ENCODE measurements around the gene MYOM1. TPM values are rescaled to one million over a fixed set of nuclear protein-coding genes. Genes with fewer than 3 reads are reported as not detected.
"Not testable (repeated sequence)": the region's sequence is repeated elsewhere in the genome, so short reads cannot be mapped to it uniquely, and the experiment has no call there.

MYOM1 gene
- total RNA-seq, 2 experiments from 2014 or later = 0.71 to 2.1 TPM

DNA sequence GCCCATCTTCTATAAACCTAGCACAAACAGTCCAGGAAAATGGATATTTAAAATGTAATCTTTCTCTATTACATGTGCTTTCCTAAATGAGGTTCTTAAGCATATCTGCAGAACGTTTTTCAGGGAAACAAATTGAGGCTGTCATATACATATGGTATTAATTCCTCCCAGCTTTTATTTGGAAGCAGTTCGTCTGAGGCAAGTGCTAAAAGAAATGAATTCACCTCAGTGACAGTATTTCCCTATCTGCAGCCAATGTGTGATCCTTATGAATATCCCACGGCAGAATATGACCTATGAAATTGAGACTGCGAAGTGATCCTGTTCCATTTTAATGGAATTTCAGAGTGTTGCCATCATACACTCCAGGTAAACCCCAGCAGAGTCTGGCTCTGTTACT, 7.1 kb downstream of the MYOM1 start:
- DNase-seq = no peak
- no peaks in the 10 kb centered on the region for H3K36me3 Mint-ChIP-seq (ENCODE audit: low read depth)
- H3K27ac Mint-ChIP-seq = no peak overlapping the region
- H3K4me1 Mint-ChIP-seq = peaks cover 12% of the 10 kb centered on the region
- ChIA-PET CTCF (no interaction called here), POLR2A (no interaction called here)
- no peaks in the 10 kb centered on the region for H3K9me3 Mint-ChIP-seq
- no peaks in the 10 kb centered on the region for H3K27me3 Mint-ChIP-seq
- H3K4me3 Mint-ChIP-seq = no peak overlapping the region

DNA sequence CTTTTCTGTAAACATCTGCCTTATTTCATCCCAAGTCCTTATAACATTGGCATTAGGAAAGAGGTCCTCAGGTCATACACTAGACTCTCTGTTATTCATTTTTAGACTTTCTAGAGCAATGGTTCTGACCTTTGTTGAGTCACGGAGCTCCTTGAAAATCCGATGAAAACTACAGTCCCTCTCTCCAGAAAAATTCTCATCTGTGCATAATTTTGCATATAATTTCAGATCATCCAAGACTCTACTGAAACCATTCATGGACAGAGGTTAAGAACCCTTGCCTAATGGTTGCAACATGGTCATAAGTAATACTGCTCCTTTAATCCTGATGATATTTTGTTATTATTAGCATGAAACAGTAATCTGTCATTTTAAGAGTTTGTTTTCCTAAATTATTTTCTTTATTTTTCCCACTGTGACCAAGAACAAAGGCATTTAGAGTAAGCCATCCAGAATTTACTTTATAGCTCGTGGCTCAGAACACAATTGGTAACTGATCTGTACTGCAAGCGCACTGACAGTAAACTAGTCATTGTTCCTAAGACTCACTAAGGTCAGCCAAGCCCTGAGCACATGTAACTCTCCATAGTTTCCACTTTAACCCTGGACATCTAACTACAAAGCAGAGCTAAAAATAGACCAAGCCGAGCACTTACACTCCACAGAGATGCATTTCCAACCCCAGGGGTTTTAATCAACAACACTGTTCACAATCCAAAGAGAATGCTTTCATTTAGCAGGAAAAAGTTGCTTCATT, 8.4 kb downstream of the MYOM1 start:
- Mint-ChIP-seq H3K9me3 (no peaks in the 10 kb centered on the region), H3K36me3 (ENCODE audit: low read depth) (peaks cover under 1% of the 10 kb centered on the region), H3K4me3 (no peak overlapping the region), H3K27me3 (no peaks in the 10 kb centered on the region), H3K4me1 (peaks cover 12% of the 10 kb centered on the region), H3K27ac (no peak overlapping the region)
- DNase-seq = no peak
- POLR2A ChIA-PET = no interaction called here
- CTCF ChIA-PET = interaction anchor here (0.6 to 1.9 kb wide), 3 partner anchors 8 to 554 kb away, joined by 3 to 8 read pairs (median 3); partner anchors contain the start of gene MYOM1

DNA sequence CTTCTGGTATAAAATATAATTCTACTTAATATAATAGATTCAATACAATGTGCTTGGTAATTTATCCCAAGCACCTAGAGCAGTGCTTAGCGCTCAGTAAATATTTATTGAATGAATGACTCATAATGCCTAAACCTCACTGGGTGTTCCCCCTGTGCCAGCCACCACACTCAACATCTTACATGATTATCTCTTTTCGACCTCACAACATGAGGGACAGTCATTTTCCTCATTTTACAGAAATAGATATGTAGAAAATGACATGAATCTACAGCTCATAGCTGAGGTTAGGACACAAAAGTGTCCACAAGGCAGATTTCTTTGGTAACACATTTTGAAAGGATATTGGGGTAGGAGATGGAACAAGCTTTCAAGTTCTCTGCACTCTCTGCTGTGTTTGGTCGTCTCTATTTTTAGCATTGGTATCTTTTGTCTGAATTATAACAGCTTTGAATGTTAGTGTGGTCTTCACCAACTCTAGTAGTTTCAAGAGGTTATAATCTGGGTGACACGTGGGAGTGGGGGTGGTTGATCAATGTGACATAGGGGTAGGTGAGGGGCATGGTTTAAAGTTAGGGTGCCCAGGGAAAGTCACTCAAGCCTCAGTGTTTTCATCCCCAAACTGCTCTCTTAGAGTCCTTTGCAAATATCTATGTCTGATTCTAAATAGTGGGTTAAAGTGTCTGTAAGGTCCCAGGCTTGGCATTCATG, 9.8 kb downstream of the MYOM1 start:
- ChIA-PET POLR2A (no interaction called here), CTCF (interaction anchor here (1.9 kb wide), 1 partner anchor 10 kb away, joined by 8 read pairs; the partner anchor contains the start of gene MYOM1)
- H3K36me3 Mint-ChIP-seq (ENCODE audit: low read depth) = peaks cover 2% of the 10 kb centered on the region
- H3K4me1 Mint-ChIP-seq = peaks cover 12% of the 10 kb centered on the region
- no peak overlapping the region for H3K27ac Mint-ChIP-seq
- no peak overlapping the region for H3K4me3 Mint-ChIP-seq
- no peaks in the 10 kb centered on the region for H3K27me3 Mint-ChIP-seq
- no peak for DNase-seq
- H3K9me3 Mint-ChIP-seq = peaks cover 3% of the 10 kb centered on the region

DNA sequence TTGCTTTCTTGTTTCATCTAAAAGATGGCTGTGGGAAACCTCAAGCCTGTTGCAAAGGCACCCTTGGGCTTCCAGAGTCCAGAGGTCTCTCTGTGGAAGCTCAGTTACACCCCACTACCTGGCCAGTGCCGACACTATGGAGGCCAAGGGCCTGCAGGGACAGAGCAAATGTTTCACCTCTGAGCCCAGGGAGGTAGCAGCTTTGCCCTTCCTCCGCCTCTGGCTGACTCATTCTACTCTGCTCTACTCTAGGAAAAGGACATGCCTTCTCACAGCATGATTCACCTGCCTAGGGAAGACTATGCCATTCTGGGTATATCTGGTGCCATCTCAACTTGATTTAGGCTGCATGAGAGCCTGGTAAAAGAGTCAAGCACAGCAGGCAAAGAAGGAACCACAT, 12.2 kb downstream of the MYOM1 start:
- ChIA-PET CTCF (no interaction called here), POLR2A (no interaction called here)
- peaks cover 6% of the 10 kb centered on the region for H3K27me3 Mint-ChIP-seq
- no peak overlapping the region for H3K27ac Mint-ChIP-seq
- no peak overlapping the region for H3K4me3 Mint-ChIP-seq
- no peak for DNase-seq
- peaks cover 2% of the 10 kb centered on the region for H3K36me3 Mint-ChIP-seq (ENCODE audit: low read depth)
- H3K9me3 Mint-ChIP-seq = peaks cover 13% of the 10 kb centered on the region
- H3K4me1 Mint-ChIP-seq = no peaks in the 10 kb centered on the region

DNA sequence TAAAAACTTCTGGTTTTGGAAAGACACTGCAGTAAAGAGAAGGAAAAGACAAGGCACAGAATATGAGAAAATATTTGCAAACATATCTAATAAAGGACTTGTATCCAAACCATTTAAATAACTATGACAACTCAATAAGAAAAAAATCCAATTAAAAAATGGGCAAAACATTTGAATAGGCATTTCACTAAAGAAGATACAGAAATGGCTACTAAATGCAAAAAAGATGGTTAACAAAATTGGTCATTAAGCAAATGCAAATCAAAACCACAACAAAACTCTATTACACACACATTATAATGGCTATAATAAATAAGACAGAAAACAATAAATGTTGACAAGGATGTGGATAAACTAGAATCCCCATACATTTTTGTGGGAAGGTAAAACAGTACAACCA, 14.5 kb downstream of the MYOM1 start:
- peaks cover 6% of the 10 kb centered on the region for H3K27me3 Mint-ChIP-seq
- ChIA-PET POLR2A (no interaction called here), CTCF (no interaction called here)
- H3K27ac Mint-ChIP-seq = no peak overlapping the region
- DNase-seq = no peak
- peaks cover 2% of the 10 kb centered on the region for H3K36me3 Mint-ChIP-seq (ENCODE audit: low read depth)
- H3K9me3 Mint-ChIP-seq = peaks cover 19% of the 10 kb centered on the region
- H3K4me3 Mint-ChIP-seq = no peak overlapping the region
- no peaks in the 10 kb centered on the region for H3K4me1 Mint-ChIP-seq

DNA sequence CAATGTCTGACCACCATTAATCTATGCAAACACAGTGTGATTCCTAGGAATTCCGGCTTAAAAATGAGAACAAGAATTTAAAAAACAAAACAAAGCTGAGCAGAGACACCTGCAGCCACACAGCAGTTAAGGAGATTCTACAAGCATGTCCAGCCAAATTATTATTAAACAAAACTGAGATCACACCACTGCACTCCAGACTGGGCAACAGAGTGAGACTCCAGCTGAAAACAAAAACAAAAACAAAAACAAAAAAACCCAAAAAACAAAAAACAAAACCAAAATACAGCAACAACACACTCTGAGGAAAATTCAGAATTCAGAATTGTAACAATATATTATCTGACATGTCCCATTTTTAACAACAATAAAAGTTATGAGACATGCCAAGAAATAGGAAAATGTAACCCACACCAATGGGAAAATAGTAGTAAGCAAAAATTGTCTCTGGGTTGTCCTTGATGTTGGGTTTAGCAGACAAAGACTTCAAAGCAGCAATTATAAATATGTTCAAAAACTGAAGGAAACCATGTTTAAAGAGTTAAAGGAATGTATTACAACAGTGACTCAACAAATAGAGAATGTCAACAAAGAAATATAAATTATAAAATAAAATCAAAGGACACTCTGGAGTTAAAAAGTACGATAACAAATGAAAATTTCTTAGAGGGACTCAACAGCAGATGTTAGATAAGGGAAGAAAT, 19.7 kb downstream of the MYOM1 start:
- H3K27ac Mint-ChIP-seq = no peak overlapping the region
- CTCF ChIA-PET = interaction anchor here (1.5 kb wide), 1 partner anchor 23 kb away, joined by 3 read pairs; no protein-coding TSS in a partner anchor
- no peaks in the 10 kb centered on the region for H3K36me3 Mint-ChIP-seq (ENCODE audit: low read depth)
- H3K27me3 Mint-ChIP-seq = peaks cover 6% of the 10 kb centered on the region
- no peak for DNase-seq
- POLR2A ChIA-PET = no interaction called here
- H3K4me3 Mint-ChIP-seq = no peak overlapping the region
- no peaks in the 10 kb centered on the region for H3K4me1 Mint-ChIP-seq
- peaks cover 17% of the 10 kb centered on the region for H3K9me3 Mint-ChIP-seq

DNA sequence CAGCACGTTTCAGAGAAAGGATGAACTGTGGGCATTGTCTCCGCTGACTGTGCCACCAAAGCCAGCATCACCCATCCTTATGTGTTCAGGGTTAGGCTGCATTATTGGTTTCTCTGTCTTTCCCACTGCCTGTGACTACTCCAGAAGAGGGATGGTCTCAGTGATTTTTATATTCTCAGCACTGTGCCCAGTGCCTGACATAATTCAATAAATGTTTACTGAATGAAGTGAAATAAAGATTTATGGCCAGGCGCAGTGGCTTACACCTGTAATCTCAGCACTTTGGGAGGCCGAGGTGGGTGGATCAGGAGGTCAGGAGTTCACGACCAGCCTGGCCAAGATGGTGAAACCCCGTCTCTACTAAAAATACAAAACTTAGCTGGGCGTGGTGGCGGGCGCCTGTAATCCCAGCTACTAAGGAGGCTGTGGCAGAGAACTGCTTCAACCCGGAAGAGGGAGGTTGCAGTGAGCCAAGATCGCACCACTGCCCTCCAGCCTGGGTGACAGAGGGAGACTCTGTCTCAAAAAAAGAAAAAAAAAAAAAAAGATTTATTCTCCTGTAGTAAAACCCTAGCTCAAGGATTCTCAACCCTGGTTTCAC, 21.4 kb downstream of the MYOM1 start:
- DNase-seq; H3K27ac Mint-ChIP-seq; POLR2A ChIA-PET; H3K27me3 Mint-ChIP-seq; H3K4me3 Mint-ChIP-seq; H3K4me1 Mint-ChIP-seq; H3K36me3 Mint-ChIP-seq (ENCODE audit: low read depth); H3K9me3 Mint-ChIP-seq: not testable (repeated sequence)
- CTCF ChIA-PET = interaction anchor here (0.6 to 1.5 kb wide), 4 partner anchors 13 to 47 kb away, joined by 3 to 4 read pairs (median 4); no protein-coding TSS in a partner anchor

DNA sequence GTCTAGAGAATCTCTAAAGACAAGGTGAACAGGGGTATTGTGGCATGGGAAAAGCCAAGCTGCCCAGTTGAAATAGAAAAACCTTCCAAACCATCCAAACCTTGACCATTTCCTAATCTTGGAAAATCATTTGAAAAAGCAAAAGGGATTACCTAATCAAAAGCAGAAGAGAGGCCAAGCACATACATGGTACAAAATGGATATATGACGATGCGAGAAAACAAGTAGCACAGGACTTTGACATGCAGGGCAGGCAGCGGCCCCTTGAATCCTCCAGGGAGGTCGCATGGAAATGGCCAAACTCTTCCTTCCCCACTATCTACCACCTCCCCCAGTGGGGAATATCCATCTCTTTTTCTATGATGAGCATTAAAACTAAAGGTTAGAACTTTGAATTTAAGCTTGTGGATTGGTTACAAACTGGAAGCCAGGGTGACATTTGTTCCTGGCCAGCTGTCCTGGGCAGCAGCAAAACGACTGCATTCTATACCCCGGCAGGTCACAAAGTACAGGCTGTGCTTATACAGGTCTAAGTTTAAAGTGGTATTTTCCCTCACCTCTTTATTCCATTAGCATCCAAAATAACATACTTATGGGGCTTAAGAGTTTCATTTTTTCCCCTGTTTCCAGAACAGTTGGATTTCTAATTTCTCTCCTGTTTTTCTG, 24.7 kb downstream of the MYOM1 start:
- H3K4me3 Mint-ChIP-seq = no peak overlapping the region
- no peaks in the 10 kb centered on the region for H3K4me1 Mint-ChIP-seq
- no peak overlapping the region for H3K27ac Mint-ChIP-seq
- no peaks in the 10 kb centered on the region for H3K9me3 Mint-ChIP-seq
- ChIA-PET CTCF (interaction anchor here (0.6 to 0.7 kb wide), 3 partner anchors 63 to 272 kb away, joined by 3 to 4 read pairs (median 3); no protein-coding TSS in a partner anchor), POLR2A (no interaction called here)
- no peaks in the 10 kb centered on the region for H3K36me3 Mint-ChIP-seq (ENCODE audit: low read depth)
- DNase-seq = no peak
- no peaks in the 10 kb centered on the region for H3K27me3 Mint-ChIP-seq

DNA sequence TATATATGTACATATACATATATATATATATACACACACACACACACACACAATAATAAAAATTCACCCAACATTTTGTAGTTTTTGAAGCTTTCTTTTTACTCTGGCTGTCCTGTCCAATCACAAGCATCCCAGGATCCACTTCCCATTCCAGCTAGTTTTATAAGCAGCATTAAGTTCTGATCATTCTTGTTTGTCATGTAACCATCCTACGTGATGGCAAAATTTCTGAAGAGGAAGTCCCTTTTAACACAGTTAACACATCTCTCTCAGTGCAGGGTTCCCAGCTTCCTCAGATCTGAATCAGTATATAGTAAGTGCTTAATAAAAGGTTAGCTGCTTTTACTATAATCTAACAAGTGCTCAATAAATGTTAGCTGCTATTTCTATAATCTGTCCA, 26.4 kb downstream of the MYOM1 start:
- Mint-ChIP-seq H3K9me3 (no peaks in the 10 kb centered on the region), H3K36me3 (ENCODE audit: low read depth) (no peaks in the 10 kb centered on the region), H3K27me3 (no peaks in the 10 kb centered on the region), H3K4me1 (no peaks in the 10 kb centered on the region), H3K27ac (no peak overlapping the region), H3K4me3 (no peak overlapping the region)
- POLR2A ChIA-PET = no interaction called here
- CTCF ChIA-PET = no interaction called here
- DNase-seq = no peak

DNA sequence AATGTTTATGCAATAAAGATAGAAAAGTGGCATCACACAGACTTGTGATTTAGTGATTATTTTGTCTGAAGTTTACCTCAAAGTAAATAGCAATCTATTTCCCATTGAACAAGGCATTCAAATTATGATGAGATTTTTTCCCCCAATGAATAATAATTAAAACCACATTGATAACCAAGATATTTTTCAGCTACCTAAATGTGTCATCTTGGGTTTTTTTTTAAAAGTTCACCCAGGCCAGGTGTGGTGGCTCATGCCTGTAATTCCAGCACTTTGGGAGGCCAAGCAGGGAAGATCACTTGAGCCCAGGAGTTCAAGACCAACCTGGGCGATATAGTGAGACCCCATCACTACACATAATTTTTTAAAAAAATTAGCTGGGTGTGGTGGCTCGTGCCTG, 27.0 kb downstream of the MYOM1 start:
- H3K27me3 Mint-ChIP-seq = no peaks in the 10 kb centered on the region
- no peak overlapping the region for H3K4me3 Mint-ChIP-seq
- H3K27ac Mint-ChIP-seq = no peak overlapping the region
- no peaks in the 10 kb centered on the region for H3K9me3 Mint-ChIP-seq
- H3K36me3 Mint-ChIP-seq (ENCODE audit: low read depth) = no peaks in the 10 kb centered on the region
- DNase-seq = no peak
- CTCF ChIA-PET = no interaction called here
- POLR2A ChIA-PET = no interaction called here
- no peaks in the 10 kb centered on the region for H3K4me1 Mint-ChIP-seq

DNA sequence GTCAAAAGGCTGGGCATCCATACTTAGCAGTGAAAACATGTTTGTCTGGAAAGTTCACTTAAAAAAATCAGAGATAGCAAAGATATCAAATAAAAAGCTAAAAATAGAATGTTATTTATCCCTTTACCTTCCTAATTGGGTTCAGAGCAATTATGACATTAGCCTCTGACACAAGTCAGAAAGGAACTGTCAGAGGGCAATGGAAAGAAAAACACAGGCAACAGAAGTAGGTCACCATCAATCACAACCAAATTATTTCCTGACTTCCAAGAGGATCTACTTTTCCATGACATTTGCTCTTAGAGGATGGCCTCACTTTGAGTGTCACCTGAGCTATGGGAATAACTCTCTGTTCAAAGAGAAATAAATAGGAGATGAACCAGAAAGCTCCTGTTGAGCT, 27.5 kb downstream of the MYOM1 start:
- no peak overlapping the region for H3K4me3 Mint-ChIP-seq
- H3K27me3 Mint-ChIP-seq = no peaks in the 10 kb centered on the region
- no peak for DNase-seq
- POLR2A ChIA-PET = no interaction called here
- no peaks in the 10 kb centered on the region for H3K9me3 Mint-ChIP-seq
- H3K27ac Mint-ChIP-seq = no peak overlapping the region
- no peaks in the 10 kb centered on the region for H3K4me1 Mint-ChIP-seq
- CTCF ChIA-PET = interaction anchor here (0.8 to 1.2 kb wide), 2 partner anchors 10 to 53 kb away, joined by 3 read pairs; no protein-coding TSS in a partner anchor
- no peaks in the 10 kb centered on the region for H3K36me3 Mint-ChIP-seq (ENCODE audit: low read depth)

DNA sequence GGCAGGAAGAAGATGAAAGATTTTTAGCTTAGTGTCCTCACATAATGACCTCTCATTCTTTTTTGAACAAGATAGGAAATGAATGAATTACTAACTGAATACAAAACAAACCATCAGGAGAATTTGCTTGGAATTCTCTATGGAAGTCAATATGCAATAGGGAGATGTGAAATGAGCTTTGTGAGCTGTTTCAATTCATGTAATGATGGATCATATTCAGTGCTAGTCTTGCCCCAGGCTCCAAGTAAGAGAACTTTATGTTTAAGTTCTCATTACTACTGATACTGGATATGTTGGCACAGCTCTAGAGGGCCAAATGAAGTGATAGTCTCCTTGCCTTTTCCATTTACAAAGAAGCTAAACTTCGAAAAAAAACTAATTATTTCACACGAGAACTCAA, 29.2 kb downstream of the MYOM1 start:
- ChIA-PET POLR2A (no interaction called here), CTCF (no interaction called here)
- H3K4me3 Mint-ChIP-seq = no peak overlapping the region
- no peak for DNase-seq
- H3K27me3 Mint-ChIP-seq = no peaks in the 10 kb centered on the region
- H3K4me1 Mint-ChIP-seq = no peaks in the 10 kb centered on the region
- H3K27ac Mint-ChIP-seq = no peak overlapping the region
- H3K36me3 Mint-ChIP-seq (ENCODE audit: low read depth) = no peaks in the 10 kb centered on the region
- H3K9me3 Mint-ChIP-seq = no peaks in the 10 kb centered on the region

Data from activated CD4-positive, alpha-beta T cell treated with anti-CD3 and anti-CD28 coated beads, Interleukin-2, amount 10 ng/mL, durations not matched to agents 7 days and 5 days (primary cell).